ENCODE data around the gene CSTF2. TPM values are rescaled to one million over a fixed set of nuclear protein-coding genes. Genes with fewer than 3 reads are reported as not detected.
"Not testable (repeated sequence)": the region's sequence is repeated elsewhere in the genome, so short reads cannot be mapped to it uniquely, and the experiment has no call there.

The CSTF2 gene
- total RNA-seq, 2 donors from 2014 or later, result 21.8 to 32.2 TPM

- TF ChIP-seq CTCF (IDR thresholded peaks at IDR 0.05), result no peak
- Histone ChIP-seq H3K27me3 (no peaks in the 10 kb centered on the region), H3K27ac (no peak overlapping the region), H3K4me3 (no peak overlapping the region), H3K36me3 (no peaks in the 10 kb centered on the region), H3K9ac (ENCODE audit: low read depth in 2 of 2, low read length in 2 of 2) (no peak overlapping the region), H3K4me1 (no peaks in the 10 kb centered on the region), H3K9me3 (no peaks in the 10 kb centered on the region)
- intact Hi-C loops (cut with DNase I), result no loop called here
- no peak for DNase-seq
Measured at GRCh38 chrX:100804780-100805179, 15.4 kb upstream of the CSTF2 start.

- H3K36me3 ChIP-seq; intact Hi-C loops (cut with DNase I); H3K27me3 ChIP-seq; H3K4me3 ChIP-seq; H3K9me3 ChIP-seq; H3K9ac ChIP-seq (ENCODE audit: low read depth in 2 of 2, low read length in 2 of 2); H3K4me1 ChIP-seq: not testable (repeated sequence)
- H3K27ac ChIP-seq, result peak overlapping the region; percentile 8
- DNase-seq, result peak; percentile 20
Measured at GRCh38 chrX:100808265-100808664, 11.9 kb upstream of the CSTF2 start.

GRCh38 chrX:100812216-100813158 is 7.7 kb upstream of the CSTF2 start:
- Histone ChIP-seq H3K27me3 (no peaks in the 10 kb centered on the region), H3K9me3 (no peaks in the 10 kb centered on the region), H3K36me3 (no peaks in the 10 kb centered on the region), H3K4me1 (no peaks in the 10 kb centered on the region), H3K27ac (peak overlapping the region; percentile 74), H3K9ac (ENCODE audit: low read depth in 2 of 2, low read length in 2 of 2) (no peak overlapping the region), H3K4me3 (no peak overlapping the region)
- intact Hi-C loops (cut with DNase I), result no loop called here
- peak; percentile 72 for DNase-seq
- TF ChIP-seq CTCF (IDR thresholded peaks at IDR 0.05), result no peak

- Histone ChIP-seq H3K36me3 (no peaks in the 10 kb centered on the region), H3K27me3 (no peaks in the 10 kb centered on the region), H3K9ac (ENCODE audit: low read depth in 2 of 2, low read length in 2 of 2) (no peak overlapping the region), H3K4me1 (no peaks in the 10 kb centered on the region), H3K27ac (no peak overlapping the region), H3K9me3 (no peaks in the 10 kb centered on the region), H3K4me3 (no peak overlapping the region)
- no peak for TF ChIP-seq CTCF (IDR thresholded peaks at IDR 0.05)
- intact Hi-C loops (cut with DNase I), result no loop called here
- no peak for DNase-seq
Measured at GRCh38 chrX:100817340-100817739, 2.9 kb upstream of the CSTF2 start.

GRCh38 chrX:100819534-100819836 is 706 bp upstream of the CSTF2 start:
- intact Hi-C loops (cut with DNase I), result no loop called here
- no peaks in the 10 kb centered on the region for H3K4me1 ChIP-seq
- H3K27me3 ChIP-seq, result no peaks in the 10 kb centered on the region
- no peaks in the 10 kb centered on the region for H3K9me3 ChIP-seq
- no peak for DNase-seq
- H3K9ac ChIP-seq (ENCODE audit: low read depth in 2 of 2, low read length in 2 of 2), result peak overlapping the region; percentile 55 to 60
- no peaks in the 10 kb centered on the region for H3K36me3 ChIP-seq
- H3K27ac ChIP-seq, result peak overlapping the region; percentile 54
- H3K4me3 ChIP-seq, result peak overlapping the region; percentile 66
- TF ChIP-seq CTCF (IDR thresholded peaks at IDR 0.05), result no peak

GRCh38 chrX:100829730-100830129 is 9.5 kb downstream of the CSTF2 start:
- intact Hi-C loops (cut with DNase I), result no loop called here

More at GRCh38 chrX:100829730-100830129, 9.5 kb downstream of the CSTF2 start:
- peaks cover 4% of the 10 kb centered on the region for H3K36me3 ChIP-seq
- H3K4me1 ChIP-seq, result no peaks in the 10 kb centered on the region
- no peak for TF ChIP-seq CTCF (IDR thresholded peaks at IDR 0.05)
- H3K27me3 ChIP-seq, result no peaks in the 10 kb centered on the region
- H3K9ac ChIP-seq (ENCODE audit: low read depth in 2 of 2, low read length in 2 of 2), result no peak overlapping the region
- no peaks in the 10 kb centered on the region for H3K9me3 ChIP-seq
- no peak for DNase-seq
- no peak overlapping the region for H3K27ac ChIP-seq
- H3K4me3 ChIP-seq, result no peak overlapping the region
